Gastrocnemius medialis (tissue), 4 donors: ENCODE results near the gene RPL31.

ENCODE experiments used
- CTCF ChIP-seq, 5 experiments: fragments of 450-650 bp in 3 of 5; fragments of 200-600 bp in 2 of 5; sonication (generic) in 2 of 5; IDR thresholded peaks in 4 of 5; conservative IDR thresholded peaks in 1 of 5; 1 replicate in 4 of 5; 2 replicates in 1 of 5; pipeline ENCODE4 v1.5.1; 2016 to 2019; ENCODE audit warnings: antibody characterized with exemption in 5 of 5, mild to moderate bottlenecking in 3 of 5, moderate library complexity in 3 of 5
- POLR2A ChIP-seq, 2 donors: fragments of 450-650 bp; IDR thresholded peaks; one replicate each; pipeline ENCODE4 v1.6.1; 2017; ENCODE audit warnings: antibody characterized with exemption in 2 of 2, mild to moderate bottlenecking in 2 of 2, moderate library complexity in 2 of 2

GRCh38 chr2:101001691-101002561, at the start of gene RPL31:
- TF ChIP-seq CTCF (IDR thresholded peaks at IDR 0.05 in 4 of 5, conservative IDR thresholded peaks at IDR 0.05 in 1 of 5) (no peak), POLR2A (IDR thresholded peaks at IDR 0.05) (peak; percentile 79 to 81)
